M059J (cell line): ENCODE results near the gene THEM4. TPM values are rescaled to one million over a fixed set of nuclear protein-coding genes. Genes with fewer than 3 reads are reported as not detected.
"Not testable (repeated sequence)": the region's sequence is repeated elsewhere in the genome, so short reads cannot be mapped to it uniquely, and the experiment has no call there.

Experiments used
- DNase-seq: peaks from one replicate; pipeline ENCODE4 v3.0.0-alpha.2; 2012; ENCODE audit warnings: low read depth
- total RNA-seq: library from RNA; depleted of rRNA; stranded (reverse); fragments of >200 nt; shearing (Covaris generic); gene quantifications from 2 replicates; pipeline ENCODE4 v1.2.3, GENCODE V29; 2014

The THEM4 gene
- total RNA-seq, 1 experiment from 2014 or later: 8.2 TPM

DNA sequence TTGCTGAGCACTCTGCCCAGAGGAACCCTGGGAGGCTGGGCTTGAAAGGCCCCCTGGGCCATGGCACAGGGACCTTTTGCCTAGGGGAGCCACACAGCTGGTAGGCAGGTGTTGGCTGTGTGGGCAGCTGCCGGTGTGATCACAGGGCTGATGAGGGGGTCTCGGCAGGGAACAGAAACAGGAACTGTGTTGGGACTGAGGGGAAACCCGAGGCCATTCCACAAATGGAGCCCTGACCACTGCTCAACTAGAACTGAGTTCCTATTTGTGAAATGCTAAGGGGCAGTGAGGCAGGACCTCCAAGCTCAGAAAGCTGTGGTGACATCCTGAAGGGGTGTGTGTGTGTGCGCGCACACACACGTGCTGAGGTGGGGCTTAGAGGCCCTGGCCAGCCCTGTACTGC, 49.4 kb downstream of the THEM4 start:
- DNase-seq: no peak

DNA sequence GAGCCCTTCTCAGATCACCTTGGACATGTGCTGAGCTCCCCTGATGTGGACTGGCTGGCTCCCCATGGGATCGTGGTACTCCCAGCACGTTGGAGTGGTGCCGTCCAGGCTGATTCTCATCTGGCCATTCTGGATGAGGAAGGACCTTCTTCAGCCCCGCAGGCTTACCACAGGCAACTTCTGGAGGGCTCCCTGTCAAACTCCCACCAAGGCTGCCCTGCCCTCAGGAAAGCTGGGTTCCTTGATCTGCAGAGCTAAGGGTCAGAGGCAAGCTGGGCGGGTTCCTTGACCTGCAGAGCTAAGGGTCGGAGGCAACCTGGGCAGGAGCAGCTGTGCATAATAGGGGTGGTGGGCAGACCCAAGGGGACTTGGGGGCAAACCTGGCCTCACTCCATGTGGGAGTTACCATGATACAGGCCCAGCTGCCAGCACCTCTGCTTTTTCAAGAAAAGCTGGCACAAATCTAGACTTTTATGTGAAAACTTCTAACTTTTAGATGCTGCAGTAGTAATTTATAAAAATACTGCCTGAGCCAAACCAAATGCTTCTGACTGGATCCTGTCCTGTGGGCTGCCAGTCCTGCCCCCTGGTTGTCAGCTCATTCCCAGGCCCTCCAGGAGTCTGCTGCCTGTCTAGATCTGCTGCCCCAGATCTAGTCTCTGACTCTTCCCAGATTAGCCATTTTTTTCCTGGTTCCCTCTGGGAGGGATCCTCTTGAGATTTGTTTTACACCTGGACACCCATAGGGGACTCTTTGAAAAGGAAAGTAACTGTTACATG, 50.2 kb downstream of the THEM4 start:
- DNase-seq: no peak

DNA sequence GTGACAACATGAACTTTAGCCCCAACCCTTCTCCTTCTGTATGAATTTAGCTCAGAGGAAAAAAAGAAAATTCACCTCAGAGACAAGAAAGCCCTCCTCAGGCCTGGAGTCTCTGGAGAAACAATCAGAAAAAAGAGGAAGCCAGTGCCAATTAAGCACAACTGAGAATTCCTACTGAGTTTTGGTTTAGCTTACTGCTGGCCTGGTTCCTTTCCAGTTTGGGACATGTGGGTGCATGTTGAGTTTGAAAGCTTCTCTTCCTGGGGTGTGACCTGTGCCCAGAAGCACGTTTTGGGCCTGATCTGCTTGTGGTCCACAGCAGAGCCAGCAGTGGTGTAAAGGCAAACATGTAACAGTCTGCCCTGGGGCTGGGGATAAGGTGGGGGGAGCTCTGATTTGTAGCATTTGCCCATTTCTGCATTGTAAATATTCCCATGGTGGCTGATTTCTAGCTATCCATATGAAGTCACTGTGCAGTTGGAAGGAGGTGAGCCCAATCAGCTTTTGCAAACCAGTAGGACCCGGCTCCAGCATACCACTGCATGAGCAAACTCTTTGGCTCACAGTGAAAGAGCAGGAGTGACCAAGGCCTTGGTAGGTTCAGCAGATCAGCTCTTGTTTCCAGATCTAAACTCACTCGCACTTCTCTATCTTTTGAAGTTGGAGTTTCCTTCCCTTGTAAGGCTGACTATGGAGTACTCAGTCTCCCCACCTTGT, 51.1 kb downstream of the THEM4 start:
- DNase-seq: no peak

DNA sequence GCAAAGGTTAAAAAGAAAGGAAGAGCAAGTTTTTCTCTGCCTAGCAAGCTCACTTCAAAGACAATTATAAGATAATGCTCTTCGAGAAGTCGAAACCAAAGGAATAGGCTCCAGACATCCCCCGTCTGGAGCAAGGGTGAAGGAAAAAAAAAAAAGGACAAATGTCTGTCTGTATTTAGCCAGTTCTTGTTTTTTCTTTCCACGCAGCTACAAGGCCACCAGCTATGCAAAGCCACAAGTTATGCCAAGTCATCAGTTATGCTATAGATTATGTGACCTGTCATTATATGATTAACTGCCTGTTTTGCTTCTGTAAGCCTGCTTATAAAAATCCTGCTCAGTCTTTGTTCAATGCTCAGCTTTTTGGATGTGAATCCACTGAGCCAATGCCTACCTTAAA, 53.4 kb downstream of the THEM4 start:
- DNase-seq: no peak

DNA sequence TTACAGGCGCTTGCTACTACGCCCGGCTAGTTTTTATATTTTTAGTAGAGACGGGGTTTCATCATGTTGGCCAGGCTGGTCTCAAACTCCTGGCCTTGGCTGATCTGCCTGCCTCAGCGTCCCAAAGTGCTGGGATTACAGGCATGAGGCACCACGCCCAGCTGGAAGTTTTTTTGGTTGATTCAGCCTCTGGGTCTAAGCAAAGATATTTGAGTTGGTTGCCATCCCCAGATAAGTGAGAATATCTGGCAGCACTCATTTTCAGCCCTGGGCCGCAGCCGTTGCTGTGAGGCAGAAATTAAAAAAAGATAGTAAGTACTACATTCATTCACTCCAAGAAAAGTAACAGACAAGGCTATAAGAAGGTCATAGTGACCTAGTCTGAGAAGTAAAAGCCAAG, 53.8 kb downstream of the THEM4 start:
- not testable (repeated sequence) for DNase-seq

DNA sequence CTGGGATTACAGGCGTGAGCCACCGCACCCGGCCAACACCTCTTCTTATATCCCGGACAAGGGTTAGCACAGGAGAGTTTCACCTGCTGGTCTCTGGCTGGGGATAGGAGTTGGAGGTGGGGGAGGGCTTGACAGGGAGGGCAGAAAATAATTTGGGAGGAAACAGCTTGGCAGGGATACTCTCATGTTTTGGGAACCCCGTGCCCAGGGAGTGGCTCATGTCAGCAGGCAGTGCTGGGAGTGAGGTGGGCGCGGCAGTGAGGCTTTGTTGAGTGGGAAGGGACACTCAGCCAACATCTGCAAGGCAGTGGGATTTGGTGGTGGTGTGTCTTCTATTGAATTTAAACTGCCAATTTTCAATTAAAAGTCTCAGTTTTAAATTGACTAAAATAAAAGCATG, 54.7 kb downstream of the THEM4 start:
- DNase-seq: no peak

DNA sequence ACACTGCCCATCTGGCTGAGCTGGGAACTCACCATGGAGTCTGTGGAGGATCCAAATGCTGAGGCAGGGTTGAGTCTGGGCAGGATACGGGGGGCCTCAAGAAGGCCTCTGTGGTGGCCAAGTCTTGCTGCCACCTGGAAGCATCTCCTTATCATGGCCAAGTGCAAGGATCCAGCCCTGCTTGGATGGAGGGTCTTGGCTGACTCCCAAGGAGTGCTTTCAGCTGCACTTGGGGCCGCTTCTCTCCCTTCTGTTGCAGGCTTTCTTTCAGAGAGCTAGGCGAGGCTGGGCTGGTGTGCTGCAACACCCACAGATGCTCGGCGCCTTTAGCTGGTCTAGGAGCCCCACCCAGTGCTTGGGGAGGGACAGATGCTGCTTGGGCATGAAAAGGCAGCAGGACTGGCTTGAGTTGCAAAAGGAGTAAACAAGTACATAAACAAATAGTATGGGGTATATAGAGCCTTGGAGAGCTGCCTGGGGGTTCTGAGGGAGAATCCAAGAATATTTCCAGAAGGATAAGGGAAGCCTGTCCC, 55.8 kb downstream of the THEM4 start, which contains the start of gene THEM5:
Gene THEM5, minus strand, starts transcription at position 302 of the 533 bp plus-strand sequence. Its CDS starts 147 bp downstream, at position 155.
- no peak for DNase-seq

DNA sequence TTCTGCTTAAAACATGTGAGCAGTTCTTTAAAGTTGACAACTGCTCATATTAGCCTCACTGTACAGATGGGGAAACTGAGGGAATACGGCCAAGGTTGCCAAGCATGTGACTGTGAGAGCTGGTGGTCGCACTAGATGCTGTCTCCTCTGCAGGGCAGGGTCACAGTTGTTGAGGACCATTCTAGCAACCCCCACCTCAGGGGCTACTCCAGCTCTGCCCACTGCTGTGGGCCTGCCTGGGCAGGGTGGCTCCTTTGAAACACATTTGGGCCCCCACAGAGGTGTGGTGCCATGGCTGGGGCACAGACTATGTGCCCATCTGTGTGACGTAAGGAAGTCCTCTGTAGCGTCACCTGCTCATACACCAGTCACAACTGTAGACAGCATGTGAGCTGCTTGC, 56.6 kb downstream of the THEM4 start:
- DNase-seq: no peak

DNA sequence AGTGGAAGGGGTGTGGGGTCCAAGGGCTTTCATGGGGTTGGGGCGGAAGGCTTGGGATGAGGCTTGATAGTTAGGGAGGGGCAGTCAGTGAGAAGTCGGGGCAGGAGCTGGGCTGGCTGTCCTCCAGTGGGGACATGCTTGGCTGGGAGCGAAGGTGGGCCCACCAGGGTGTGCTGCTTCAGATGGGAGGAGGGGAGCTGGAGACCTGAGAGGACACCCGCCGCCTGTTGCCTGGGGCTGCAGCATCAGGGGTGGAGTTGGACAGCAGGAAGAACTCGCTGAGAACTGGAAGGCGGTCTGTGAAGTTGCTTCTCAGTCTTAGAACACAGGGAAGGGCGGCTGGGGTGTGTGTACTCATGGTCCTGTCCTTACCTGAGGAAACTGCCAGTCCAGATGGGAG, 57.4 kb downstream of the THEM4 start:
- DNase-seq: no peak

DNA sequence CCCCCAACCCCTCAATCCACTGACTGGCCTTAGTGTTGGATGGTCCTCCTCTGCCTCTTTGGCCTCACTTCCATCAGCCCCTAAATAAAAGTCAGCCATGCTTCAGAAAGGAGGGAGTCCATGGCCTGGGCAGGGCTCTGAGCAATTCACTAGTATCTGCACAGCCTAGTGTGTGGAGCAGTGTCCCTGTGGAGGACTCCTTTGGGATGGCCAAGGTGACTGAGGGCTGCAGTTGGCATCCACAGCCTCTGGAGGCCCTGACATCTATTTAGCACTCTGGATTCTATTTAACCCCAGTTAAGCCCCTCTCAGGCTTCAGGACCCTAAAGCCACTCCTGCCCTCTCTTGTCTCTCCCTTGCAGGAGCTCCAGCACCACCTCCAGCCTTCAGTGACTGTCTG, 59.4 kb downstream of the THEM4 start:
- no peak for DNase-seq

DNA sequence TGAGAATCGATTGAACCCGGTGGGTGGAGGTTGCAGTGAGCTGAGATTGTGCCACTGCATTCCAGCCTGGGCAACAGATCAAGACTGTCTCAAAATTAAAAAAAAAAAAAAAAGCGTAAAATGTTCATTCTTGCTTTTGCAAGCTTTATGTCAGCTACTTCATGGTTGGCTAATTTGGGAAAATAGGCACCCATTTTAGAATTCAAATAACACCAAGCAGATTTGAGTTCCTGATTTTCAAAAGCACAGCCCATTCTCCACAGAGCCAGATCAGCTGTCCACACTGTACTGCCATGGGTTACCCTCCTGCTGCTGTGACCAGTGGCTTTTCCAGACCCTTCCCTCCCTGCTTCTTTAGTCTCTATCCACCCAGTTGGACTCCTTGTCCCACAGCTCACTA, 60.2 kb downstream of the THEM4 start:
- DNase-seq: no peak

DNA sequence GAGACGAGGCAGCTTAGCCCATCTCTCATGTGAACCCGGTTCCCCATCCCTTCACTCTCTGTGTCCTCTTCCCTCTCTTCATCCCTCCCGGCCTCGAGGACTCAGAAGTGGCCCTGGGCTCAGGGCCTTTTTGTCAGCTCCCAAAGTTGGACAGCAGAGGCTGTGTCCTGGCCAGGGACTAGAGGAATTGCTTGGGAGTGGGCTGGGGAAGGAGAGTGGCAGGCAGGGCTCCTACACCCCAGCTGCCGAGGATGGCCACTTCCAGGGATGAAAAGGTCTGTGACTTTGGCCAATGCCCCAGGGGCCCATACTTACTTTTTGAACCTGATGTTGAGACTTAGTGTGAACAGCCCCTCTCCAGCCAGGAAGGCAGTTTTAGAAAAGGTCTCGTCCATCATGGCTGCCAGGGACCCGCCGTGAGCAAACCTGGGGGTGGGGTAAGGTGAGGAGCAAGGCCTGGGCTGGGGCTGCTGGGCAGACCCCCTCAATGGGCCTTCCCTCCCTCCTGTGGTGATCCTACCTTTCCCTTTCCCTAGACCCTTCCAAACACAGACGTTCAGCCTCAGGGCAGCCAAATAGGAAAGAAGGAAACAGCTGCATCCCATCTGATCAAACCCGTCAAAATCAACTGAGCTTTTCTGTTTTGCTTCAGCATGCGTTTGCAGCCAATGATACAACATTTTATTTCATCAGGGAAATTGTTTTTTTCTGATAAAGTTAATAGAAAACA, 61.3 kb downstream of the THEM4 start:
- DNase-seq: no peak

DNA sequence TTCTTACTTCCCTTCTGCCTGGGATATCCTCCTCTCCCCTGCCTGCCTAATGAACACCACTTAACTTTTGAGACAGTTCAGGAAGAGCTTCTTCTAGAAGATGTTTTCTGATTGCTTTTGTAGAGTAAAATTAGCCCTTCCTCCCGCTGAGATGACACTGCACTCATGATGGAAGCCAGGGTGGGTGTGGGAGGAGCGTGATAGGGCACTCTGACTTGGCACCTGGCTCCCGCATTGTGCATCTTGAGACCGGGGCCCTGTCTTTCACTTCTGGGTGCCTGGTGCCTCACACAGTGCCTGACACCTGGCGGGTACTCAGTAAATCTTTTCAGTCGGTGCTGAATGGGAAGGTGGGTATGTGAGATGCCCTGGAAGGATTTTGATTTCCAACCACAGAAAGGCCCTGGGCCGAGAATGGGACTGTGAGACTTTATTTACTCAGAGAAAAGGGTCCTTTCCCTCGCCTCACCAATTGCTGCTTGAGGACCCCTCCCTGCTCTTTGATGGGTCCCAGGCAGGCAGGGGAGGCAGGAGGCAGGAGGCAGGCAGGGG, 62.5 kb downstream of the THEM4 start:
- DNase-seq: no peak

DNA sequence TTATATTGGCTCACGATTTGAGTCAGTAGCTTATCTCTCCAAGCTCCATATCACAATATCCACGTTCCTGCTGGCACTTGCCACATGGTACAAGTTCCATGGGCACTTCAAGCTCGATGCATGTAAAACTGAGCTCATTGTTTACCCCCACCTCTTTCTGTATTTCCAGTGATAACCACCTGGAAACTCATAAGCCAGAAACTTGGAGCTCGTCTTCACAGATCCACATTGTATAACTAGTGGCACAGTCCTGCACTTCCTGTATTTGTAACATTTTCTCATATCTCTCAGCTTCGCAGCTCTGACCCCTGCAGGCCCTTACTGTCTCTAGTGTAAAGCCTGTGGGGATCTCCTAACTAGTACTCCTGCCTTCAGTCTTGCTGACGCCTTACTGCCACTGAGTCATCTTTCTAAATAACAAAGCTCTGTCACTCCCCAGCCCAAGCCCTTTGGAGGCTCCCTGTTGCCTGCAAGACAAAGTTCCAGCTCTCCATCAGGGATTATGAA, 63.2 kb downstream of the THEM4 start:
- peak; percentile 89 for DNase-seq

DNA sequence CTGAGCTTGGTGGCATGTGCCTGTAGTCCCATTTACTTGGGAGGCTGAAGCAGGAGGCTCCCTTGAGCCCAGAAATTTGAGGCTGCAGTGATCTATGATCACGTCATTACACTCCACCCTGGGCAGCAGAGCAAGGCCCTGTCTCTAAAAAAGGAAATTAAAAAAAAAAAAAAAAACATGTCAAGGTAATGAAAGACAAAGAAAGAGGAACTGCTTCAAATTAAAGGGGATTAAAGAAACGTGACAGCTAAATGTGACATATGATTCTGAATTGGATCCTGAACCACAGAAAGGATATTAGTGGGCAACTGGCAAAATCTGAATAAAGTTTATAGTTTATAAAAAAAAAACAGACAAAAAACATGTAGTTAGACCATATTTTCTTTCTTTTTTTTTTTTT, 65.9 kb downstream of the THEM4 start:
- DNase-seq: no peak

DNA sequence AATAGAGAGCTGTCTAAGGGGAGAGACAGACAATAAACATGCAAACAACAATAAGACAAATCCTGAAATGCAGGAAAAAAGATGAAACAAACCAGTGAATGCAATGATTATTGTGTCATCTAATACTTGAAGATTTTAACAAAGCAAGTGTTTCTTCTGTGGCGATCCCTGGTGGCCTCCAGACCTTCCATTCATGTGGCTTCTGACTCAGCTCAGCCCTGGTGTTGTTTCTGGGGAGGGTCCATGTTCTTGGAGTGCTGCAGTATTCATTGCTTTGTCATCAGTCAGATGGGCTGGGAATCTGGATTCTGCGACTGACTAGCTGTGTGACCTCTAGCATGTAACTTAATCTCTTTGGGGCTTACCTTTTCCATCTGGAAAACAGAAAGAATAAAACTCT, 68.2 kb downstream of the THEM4 start:
- peak; percentile 92 for DNase-seq

DNA sequence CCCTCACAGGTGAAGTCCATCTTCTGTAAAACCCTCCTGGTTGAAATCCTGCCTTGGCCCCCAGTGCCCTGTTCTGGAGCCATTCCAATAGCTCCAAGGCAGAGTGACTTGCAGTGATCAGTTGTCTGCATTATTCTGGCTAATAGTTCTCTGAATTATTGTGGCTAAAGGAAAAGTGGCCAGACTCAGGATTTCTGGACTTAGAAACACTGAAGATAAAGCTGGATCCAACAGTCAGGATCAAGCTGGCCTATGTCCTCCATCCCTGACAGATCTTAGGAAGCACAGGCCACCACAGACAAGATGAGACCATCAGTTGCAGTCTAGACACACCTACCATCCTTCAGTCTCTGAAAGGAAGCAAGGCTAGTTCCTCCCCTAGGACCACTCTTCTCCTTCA, 68.9 kb downstream of the THEM4 start:
- DNase-seq: no peak

DNA sequence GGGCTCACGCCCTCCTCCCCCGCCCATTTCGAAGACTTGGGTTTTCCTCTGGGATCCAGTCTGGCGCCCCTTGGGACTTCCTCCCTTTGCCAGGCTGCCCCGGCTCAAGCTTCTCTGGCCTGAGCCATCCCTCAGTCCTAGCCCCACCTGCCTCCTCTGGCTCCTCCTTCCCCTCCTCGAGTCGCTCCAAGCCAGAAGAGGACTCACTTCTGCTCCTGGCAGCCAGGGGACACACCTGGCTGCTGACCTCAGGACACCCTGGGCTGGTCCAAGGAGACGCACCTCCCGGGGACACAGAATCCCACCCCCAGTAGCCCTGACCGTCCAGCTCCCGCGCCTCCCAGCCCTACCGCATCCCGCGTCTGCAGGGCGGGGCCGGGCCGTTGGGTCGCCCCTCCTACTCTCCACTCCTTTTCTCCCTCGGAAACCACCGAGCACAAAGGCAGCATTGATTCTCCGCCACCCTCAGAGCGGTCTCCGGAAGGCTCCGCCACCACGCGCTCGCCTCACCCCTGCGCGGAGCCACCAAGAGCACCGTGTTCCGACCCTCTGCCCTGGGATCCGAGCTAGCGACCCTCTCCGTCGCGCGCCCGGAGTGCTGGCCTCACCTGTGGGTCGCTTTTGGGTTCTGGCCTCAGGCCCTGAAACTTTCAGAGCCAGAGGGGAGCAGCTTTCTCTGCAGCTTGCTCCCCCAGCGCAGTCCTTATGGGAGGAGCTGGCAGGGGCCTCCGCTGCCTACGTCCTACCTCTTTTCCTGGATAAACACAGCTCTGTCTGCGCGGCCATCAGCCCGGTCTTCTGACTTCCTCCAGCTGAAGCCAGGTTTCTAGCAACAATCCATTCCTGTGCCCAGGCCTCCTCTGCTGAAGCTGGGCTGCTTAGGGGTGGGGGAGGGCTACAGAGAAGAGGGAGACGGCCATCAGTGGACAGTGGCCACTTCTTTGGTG, 69.6 kb downstream of the THEM4 start, which contains the start of gene C2CD4D:
Gene C2CD4D, minus strand, starts transcription at position 364 of the 947 bp plus-strand sequence. CDS start 831 bp downstream, outside the sequence.
- DNase-seq: no peak

DNA sequence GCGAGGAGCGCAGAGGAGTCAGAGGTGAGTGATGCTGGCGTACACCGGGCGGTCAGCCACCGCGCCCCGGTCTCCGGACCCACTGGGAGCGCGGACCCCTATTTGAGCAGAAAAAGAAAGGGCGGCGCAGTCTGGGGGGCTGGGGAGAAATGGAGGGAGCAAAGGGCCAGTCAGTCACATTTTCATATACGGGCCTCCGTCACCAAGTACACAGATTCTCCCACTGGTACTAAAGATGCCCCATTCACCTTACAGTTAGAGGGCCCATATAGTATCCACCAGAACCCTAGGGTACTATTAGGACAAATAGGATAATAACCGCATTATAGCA, 70.3 kb downstream of the THEM4 start:
- no peak for DNase-seq

DNA sequence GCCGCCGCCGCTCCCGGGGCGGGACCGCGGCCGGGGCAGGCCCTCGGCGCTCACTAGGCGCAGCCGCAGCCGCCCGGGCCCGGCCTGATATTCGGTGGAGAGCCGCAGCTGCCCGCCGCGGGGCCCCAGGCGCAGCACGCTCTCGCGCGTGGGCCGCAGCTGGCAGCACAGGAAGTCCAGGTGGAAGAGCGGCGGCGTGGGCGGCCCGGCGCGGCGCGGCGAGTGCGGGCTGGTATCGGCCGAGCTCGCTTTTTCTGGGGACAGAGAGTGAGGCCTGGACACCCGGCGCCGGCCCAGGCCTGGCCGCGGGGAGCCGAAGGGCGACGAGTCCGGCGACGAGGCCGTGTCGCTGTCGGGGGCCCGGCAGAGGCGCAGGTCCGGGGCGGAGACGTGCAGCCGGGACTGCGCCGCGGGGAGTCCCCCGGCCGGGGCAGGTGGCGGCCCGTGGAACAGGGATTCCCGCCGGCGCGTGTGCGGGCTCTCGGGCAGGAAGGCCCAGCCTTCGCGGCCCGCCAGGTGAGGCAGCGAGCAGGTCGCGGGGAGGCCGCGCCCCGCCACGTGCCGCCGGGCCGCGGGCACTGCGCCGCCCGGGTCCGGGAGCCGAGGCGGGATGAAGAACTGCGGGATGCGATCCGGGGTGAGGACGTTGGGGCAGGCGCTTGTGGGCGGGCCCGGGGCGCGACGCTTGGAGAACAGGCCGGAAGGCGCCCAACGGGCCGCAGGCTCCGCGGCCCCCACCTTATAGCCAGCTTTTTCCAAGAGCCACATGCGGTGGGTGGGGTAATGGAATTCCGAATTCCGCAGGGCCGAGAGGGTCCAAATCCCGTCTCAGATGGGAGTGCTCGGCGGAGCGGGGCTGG, 70.9 kb downstream of the THEM4 start:
- no peak for DNase-seq
